Upper lobe of left lung (tissue), 4 donors: ENCODE data around the gene TBC1D32.

Experiments
- CTCF ChIP-seq, 6 experiments: fragments of 450-650 bp in 4 of 6; fragments of 200-600 bp in 2 of 6; sonication (generic) in 2 of 6; IDR thresholded peaks; one replicate each; pipeline ENCODE4 v1.5.1; 2016 to 2019; ENCODE audit warnings: antibody characterized with exemption in 6 of 6
- EP300 ChIP-seq, 4 donors: sonication (generic); formaldehyde crosslinking; IDR thresholded peaks; one replicate each; pipeline ENCODE4 v1.5.1; 2017; ENCODE audit warnings: antibody characterized with exemption in 4 of 4, control low read depth in 2 of 4
- POLR2A ChIP-seq, 4 donors: fragments of 450-650 bp; IDR thresholded peaks; one replicate each; pipeline ENCODE4 v1.5.1; 2016 to 2017; ENCODE audit warnings: antibody characterized with exemption in 4 of 4, mild to moderate bottlenecking in 2 of 4
- POLR2AphosphoS5 ChIP-seq, 2 donors: sonication (generic); formaldehyde crosslinking; IDR thresholded peaks; one replicate each; pipeline ENCODE4 v1.5.1; 2017; ENCODE audit warnings: antibody characterized with exemption in 2 of 2

- TF ChIP-seq CTCF (IDR thresholded peaks at IDR 0.05) (no peak), POLR2A (IDR thresholded peaks at IDR 0.05) (no peak), EP300 (IDR thresholded peaks at IDR 0.05) (no peak), POLR2AphosphoS5 (IDR thresholded peaks at IDR 0.05) (no peak)
These were observed 240.4 kb downstream of the TBC1D32 start for GRCh38 chr6:121093928-121094327.
